GM19193 (cell line): ENCODE measurements around the gene ST8SIA4.

ENCODE experiments used
- POLR2A ChIP-seq: IDR thresholded peaks from 4 replicates; pipeline ENCODE4 v1.6.1; 2011; ENCODE audit not compliant: insufficient read depth, insufficient read length; ENCODE audit errors: extremely low read depth

ST8SIA4 gene

GRCh38 chr5:100903039-100903887 is at the start of gene ST8SIA4:
Gene ST8SIA4, minus strand, starts transcription at chr5:100903282. Its CDS starts 327 bp downstream, at chr5:100902955.
- peak; percentile 94 for TF ChIP-seq POLR2A

- TF ChIP-seq POLR2A = no peak
Measured at GRCh38 chr5:100950985-100951384, 47.9 kb upstream of the ST8SIA4 start.

- no peak for TF ChIP-seq POLR2A
Measured at GRCh38 chr5:100913298-100913697, 10.2 kb upstream of the ST8SIA4 start.

GRCh38 chr5:100909034-100909433 is 6.0 kb upstream of the ST8SIA4 start:
- TF ChIP-seq POLR2A = no peak

- no peak for TF ChIP-seq POLR2A
Measured at GRCh38 chr5:100905259-100905914, 2.3 kb upstream of the ST8SIA4 start.

- TF ChIP-seq POLR2A = no peak
Measured at GRCh38 chr5:100904259-100904861, 1.3 kb upstream of the ST8SIA4 start.

GRCh38 chr5:100902440-100903038 is 543 bp downstream of the ST8SIA4 start:
- TF ChIP-seq POLR2A = no peak

- no peak for TF ChIP-seq POLR2A
Measured at GRCh38 chr5:100901821-100902341, 1.2 kb downstream of the ST8SIA4 start.

GRCh38 chr5:100900796-100901781 is 2.0 kb downstream of the ST8SIA4 start:
- peak; percentile 84 for TF ChIP-seq POLR2A

GRCh38 chr5:100900142-100900795 is 2.8 kb downstream of the ST8SIA4 start:
- peak; percentile 78 for TF ChIP-seq POLR2A

GRCh38 chr5:100899675-100900074 is 3.4 kb downstream of the ST8SIA4 start:
- TF ChIP-seq POLR2A = no peak

- TF ChIP-seq POLR2A = no peak
Measured at GRCh38 chr5:100898504-100899346, 4.4 kb downstream of the ST8SIA4 start.
